GM10266 (cell line): ENCODE data around the gene SPPL2A.

Experiments used
- DNase-seq: peaks from one replicate; pipeline ENCODE4 v3.0.0; 2012; ENCODE audit errors: extremely low spot score
- TF ChIP-seq, protein P1 (sequence below): IDR thresholded peaks from 2 replicates; pipeline ENCODE4 v1.5.1; 2012; ENCODE audit warnings: mild to moderate bottlenecking, low read depth; ENCODE audit not compliant: control insufficient read depth, insufficient read depth; ENCODE audit errors: missing control alignments

SPPL2A gene

DNA sequence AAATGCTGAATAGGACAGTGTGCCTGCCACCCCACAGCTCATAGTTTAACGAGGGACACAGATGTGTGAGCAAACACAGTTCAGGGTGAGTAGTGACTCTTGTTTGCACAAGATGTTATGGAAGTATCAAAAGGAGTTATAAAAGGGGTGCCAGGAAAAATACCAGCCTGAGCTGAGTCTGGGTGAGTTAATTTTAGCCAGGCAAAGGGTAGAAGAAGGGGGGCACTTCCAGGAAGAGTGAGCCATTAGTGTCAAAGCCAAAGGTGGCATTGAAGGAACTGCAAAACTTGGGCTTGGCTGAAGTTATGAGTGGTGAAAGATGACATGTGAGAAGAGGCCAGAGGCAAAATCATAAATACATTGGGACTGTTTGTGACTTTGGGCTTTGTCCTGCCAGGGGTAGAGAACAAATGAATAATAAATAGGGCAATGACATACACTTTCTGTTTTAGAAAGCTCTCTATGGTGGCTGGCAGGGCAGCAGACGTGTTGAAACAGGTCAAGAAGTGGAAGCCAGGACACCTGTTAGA, 1.9 kb upstream of the SPPL2A start:
- peak; percentile 13 for DNase-seq
- TF ChIP-seq, protein P1, sequence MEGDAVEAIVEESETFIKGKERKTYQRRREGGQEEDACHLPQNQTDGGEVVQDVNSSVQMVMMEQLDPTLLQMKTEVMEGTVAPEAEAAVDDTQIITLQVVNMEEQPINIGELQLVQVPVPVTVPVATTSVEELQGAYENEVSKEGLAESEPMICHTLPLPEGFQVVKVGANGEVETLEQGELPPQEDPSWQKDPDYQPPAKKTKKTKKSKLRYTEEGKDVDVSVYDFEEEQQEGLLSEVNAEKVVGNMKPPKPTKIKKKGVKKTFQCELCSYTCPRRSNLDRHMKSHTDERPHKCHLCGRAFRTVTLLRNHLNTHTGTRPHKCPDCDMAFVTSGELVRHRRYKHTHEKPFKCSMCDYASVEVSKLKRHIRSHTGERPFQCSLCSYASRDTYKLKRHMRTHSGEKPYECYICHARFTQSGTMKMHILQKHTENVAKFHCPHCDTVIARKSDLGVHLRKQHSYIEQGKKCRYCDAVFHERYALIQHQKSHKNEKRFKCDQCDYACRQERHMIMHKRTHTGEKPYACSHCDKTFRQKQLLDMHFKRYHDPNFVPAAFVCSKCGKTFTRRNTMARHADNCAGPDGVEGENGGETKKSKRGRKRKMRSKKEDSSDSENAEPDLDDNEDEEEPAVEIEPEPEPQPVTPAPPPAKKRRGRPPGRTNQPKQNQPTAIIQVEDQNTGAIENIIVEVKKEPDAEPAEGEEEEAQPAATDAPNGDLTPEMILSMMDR, result no peak

DNA sequence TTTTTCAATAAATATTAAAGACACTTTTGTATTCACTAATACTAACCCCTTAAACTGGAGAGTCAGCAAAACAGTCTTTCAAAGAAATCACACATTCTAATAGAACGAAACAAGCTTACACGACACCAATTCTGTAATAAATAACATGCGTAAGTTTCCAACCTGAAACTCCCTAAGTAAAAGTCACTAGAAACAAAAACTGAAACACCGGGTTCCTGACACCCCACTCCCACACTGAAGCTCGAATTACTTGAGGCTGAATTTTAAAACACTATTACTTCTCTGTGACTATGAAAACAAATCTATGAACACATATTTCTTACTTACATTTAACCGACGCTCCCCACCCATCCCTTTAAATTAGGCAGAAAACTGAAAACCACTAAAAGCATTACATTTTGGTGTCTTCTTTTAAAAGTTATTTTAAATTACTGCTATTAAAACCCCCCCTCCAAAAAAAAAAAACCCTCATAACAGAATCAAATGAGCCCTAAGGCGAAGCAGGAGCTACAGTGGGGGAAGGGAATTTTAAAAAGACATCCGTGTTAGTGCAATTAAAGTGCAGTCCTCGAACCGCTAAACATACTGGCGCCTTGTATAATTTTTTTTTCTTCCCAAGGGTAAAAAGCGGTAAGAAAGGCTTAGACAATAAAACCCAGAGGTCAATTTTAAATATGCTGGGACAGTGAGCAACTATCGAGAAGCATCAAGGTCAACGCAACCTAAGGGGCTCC, 878 bp downstream of the SPPL2A start:
- peak; percentile 76 for DNase-seq
- TF ChIP-seq, protein P1, result no peak

DNA sequence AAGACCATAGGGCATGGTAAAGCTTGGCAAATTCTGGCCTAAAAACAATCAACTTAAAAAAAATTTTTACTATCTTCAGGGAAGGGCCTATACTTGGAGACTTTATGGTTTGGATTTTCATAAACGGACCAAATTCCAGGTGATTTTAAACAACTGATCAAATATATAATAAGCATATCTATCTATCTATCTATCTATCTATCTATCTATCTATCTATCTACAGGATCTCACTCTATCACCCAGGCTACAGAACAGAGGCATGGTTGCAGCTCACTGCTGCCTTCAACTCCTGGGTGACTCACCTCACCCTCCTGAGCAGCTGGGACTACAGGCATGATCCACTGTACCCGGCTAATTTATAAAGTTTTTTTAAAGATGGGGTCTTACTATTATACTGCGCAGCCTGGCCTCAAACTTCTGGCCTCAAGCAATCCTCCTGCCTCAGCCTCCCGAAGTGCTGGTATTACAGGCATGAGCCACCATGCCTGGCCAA, 6.7 kb downstream of the SPPL2A start:
- DNase-seq, result no peak
- TF ChIP-seq, protein P1, result no peak

DNA sequence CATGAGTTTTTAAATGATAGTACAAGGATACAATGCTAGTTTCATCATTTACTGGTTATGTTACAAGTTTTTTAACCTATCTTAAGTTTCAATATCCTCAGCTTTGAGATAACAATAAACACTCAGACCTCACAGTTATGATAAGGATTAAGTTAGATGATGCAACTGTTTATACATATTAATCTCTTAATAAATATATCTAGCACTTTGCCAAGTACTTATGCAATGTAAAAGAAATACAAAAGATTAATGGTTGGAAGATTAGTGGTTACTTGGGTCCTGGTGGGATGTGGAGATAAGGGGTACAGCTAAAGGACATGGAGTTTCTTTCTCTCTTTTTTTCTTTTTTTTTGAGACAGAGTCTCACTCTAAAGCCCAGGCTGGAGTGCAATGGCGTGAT, 12.0 kb downstream of the SPPL2A start:
- DNase-seq, result no peak
- TF ChIP-seq, protein P1, result no peak

DNA sequence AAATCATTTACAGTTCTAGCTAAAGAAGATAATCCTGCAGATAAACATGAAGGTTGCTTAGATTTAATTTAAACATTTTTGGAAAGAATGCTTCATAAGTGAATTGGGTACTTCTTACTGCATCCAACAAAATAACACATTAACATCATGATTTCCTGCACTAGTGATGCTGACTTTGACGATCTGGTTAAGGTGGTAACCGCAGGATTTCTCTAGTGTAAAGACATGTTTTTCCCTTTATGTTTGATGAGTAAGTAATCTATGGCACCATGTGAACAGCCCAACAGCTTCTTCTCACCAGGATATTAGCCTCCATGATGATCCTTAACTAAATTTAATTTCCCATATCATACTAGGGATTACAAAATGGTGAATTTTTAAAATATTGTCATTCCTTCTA, 14.1 kb downstream of the SPPL2A start:
- DNase-seq, result no peak

DNA sequence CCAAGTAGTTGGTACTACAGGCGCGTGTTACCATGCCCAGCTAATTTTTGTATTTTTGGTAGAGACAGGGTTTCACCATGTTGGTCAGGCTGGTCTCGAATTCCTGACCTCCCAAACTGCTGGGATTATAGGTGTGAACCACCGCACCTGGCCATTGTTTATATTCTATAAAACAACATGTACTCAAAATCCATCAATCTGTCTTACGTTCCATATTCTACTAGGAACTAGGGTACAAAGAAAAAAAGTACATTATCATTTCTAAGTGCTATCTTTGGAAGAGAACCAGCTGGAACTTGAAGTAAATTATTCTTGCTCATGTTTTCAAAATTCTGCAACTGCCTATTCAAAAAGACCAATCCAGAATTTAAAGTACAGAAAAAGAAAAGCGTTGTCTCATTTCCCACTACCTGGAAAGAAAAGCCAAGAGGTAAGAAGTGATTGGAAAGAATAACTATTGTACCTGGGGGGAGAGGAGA, 15.2 kb downstream of the SPPL2A start:
- DNase-seq, result no peak
- TF ChIP-seq, protein P1, result no peak

More for the DNA sequence above, 14.1 kb downstream of the SPPL2A start:
- TF ChIP-seq, protein P1, result no peak

DNA sequence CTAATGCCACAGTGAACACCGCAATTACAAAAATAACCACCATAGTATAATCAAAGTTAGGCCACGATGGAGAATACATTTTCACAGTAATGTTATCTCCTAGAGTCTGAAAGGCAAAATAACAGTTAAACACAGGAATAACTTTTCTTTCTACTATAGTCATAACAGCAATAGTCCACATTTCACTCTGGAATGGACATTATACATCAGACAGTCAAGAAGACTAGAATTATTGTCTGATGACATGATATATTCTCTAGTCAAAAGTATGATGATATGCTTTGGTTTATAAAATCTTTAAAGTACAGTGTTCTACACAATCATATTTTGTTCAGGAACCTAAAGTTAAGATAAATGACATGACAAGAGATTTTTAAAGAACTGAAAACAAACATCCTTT, 18.0 kb downstream of the SPPL2A start:
- TF ChIP-seq, protein P1, result no peak
- no peak for DNase-seq
